Left ventricle myocardium superior (tissue), 1 donor: ENCODE results near the gene COX7A2. TPM values are rescaled to one million over a fixed set of nuclear protein-coding genes. Genes with fewer than 3 reads are reported as not detected.

Source experiments
- ATAC-seq: fragments of 200-7000 bp; cut with Tn5 transposase; one replicate; pipeline ENCODE4 v1.9.1; 2020; ENCODE audit warnings: mild to moderate bottlenecking, moderate library complexity
- DNase-seq: peaks from one replicate; pipeline ENCODE4 v3.0.0-alpha.2; 2020
- intact Hi-C: fragments of 100-400 bp; cut with micrococcal nuclease; formaldehyde crosslinking; loops from one replicate; pipeline ENCODE4 v1.11.0; 2022
- total RNA-seq: library from RNA; stranded (reverse); fragmentation: NEBNext Ultra II Directional; extraction: Animal tissue kit (Norgen Biotek cat#: 25700); gene quantifications from one replicate; pipeline ENCODE4 v1.2.1, GENCODE V29; 2021
- donor health status: DM: no; HTN: yes; CAD: no; lungs with severe emphysema.

COX7A2 gene
- total RNA-seq, 1 donor from 2014 or later, result 911 TPM

GRCh38 chr6:75230484-75231325 lies 12.9 kb downstream of the COX7A2 start:
- DNase-seq (no peak), ATAC-seq (peak; percentile 77)
- intact Hi-C loops, result no loop called here

DNA sequence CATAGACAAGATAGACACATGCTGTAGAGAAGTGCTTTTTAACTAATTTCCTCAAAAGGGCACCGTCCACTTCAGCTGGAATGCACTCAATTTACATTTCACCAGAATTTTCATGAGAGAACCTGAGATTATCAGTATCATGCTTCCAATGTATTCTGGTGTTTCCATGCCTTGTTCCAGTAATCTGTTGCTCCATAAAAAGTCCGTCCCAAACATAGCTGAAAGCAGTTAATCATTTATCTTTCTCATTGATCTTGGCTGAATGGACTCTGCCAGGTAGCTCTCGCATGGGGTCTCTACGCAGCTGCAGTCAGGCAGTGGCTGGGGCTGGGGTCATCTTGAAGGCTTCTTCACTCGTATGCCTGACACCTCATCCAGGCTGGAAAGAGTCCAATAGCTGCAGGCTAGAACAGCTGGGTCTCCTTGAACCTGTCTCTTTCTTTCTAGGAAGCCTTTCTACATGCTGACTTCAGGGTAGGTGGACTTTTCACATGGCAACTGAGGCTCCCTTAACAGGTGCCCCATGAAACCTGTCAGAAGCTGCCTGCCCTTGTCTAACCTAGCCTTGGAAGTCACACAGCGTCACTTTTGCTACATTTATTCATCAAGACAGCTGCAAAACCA lies 19.2 kb downstream of the COX7A2 start:
- intact Hi-C loops, result no loop called here
- ATAC-seq (no peak), DNase-seq (no peak)

DNA sequence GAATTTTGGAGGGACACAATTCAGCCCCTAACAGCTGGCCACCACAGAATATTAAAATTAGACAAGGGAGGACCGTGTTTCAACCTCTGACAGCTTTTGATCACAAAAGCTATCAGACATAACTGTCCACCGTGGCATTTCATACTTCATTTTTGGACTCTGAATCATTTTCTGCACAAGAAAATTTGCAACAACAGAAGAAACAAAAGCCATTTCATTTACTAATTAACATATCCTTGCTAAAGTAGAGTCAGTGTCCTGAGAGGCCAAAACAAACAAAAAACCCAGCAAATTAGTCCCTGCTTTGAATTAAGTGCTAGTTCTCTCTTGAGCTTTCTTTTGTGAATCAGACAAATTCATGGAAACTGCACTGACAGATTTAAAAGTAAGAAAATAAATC lies 20.2 kb downstream of the COX7A2 start:
- no peak for ATAC-seq
- no peak for DNase-seq
- intact Hi-C loops, result no loop called here

- ATAC-seq, result peak; percentile 41
Observed at GRCh38 chr6:75222261-75222660, 21.3 kb downstream of the COX7A2 start.

GRCh38 chr6:75221116-75221515 lies 22.5 kb downstream of the COX7A2 start:
- intact Hi-C loops, result no loop called here
- no peak for ATAC-seq
- no peak for DNase-seq

More at GRCh38 chr6:75222261-75222660, 21.3 kb downstream of the COX7A2 start:
- intact Hi-C loops, result no loop called here
- DNase-seq, result no peak

DNA sequence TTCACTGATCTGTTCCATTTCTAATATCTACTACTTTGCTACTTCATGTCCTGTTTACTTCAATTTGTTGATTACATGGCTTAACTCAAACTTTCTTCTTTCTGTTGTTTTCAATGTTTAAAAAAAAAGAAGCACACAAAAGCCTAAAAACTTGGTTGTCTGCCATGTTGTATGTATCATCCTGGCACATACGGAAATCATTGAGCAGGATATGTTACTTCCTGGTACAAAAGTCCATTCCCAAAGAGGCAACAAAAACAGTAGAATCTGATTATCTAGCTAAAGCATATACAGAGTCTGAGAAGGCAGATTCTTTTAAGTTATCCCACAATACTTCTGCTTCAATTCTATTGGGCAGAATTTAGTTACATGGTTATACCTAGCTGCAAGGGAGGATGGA lies 23.2 kb downstream of the COX7A2 start:
- DNase-seq, result no peak
- intact Hi-C loops, result no loop called here
- no peak for ATAC-seq

GRCh38 chr6:75219263-75219662 lies 24.3 kb downstream of the COX7A2 start:
- no peak for ATAC-seq
- no peak for DNase-seq
- intact Hi-C loops, result no loop called here

- intact Hi-C loops, result no loop called here
- ATAC-seq, result peak; percentile 81
- no peak for DNase-seq
Observed at GRCh38 chr6:75217193-75217592, 26.4 kb downstream of the COX7A2 start.

DNA sequence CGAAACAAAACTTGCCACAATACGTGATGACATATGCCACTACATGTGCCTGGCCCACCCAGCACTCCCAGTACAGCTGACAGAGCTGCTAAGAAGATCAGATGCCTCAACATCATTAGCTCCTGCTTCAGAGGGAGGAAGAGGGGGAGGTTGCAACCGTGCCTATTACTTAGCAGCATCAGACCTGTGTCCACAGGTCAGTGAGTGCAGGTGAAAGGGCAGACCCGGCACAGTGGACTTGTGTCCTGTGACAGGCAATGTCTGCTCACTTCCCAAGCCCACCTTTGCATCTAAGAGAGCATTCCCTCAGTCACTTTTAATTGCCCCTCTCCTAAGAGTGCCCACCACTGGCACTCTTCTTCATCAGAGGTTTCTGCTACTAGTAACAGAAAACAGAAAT lies 28.3 kb downstream of the COX7A2 start:
- intact Hi-C loops, result no loop called here
- DNase-seq (no peak), ATAC-seq (no peak)

DNA sequence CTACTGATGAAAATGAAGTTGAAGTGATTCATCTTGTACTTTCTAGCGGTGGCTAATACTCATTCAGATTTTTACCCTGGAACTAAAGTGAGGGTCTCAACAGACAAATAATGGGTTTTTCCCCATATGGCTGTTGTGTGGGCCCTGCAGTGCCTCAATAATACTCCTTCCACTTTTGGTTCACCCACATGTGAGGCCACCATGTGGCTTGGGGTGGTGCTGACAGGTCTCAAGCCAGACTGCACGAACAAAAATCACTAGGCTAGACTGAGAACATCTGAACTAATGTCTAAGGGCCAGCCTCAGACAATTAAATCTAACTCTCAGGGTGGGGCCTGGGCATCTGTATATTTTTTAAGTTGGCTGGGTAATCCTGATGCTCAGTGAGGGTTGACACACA lies 29.9 kb downstream of the COX7A2 start:
- DNase-seq (no peak), ATAC-seq (no peak)
- intact Hi-C loops, result loop anchor here (5.0 kb wide), 1 partner anchor 1476 kb away; no protein-coding TSS in a partner anchor

DNA sequence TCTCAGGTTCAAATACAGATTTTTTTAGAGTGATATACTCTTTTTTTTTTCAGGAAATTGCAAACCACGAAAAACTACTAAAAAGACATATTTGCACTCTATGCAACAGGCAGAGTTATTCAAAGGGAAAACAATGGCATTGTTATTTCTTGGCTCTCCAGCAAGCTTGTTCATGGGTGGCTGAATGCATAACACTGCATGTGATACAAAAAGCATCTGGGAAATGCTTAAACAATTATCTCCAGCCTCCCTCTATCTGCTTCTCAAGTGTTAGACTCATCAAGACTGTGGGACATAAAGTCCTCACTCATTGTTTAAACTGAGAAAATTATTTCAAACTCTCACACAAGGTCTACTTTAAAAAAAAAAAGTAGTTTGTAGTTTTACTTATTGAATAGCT lies 30.5 kb downstream of the COX7A2 start:
- intact Hi-C loops, result loop anchor here (5.0 kb wide), 1 partner anchor 1476 kb away; no protein-coding TSS in a partner anchor
- ATAC-seq (peak; percentile 28), DNase-seq (no peak)

GRCh38 chr6:75211920-75212590 lies 31.5 kb downstream of the COX7A2 start:
- intact Hi-C loops, result loop anchor here (5.0 kb wide), 1 partner anchor 1475 kb away; no protein-coding TSS in a partner anchor
- no peak for DNase-seq
- no peak for ATAC-seq

DNA sequence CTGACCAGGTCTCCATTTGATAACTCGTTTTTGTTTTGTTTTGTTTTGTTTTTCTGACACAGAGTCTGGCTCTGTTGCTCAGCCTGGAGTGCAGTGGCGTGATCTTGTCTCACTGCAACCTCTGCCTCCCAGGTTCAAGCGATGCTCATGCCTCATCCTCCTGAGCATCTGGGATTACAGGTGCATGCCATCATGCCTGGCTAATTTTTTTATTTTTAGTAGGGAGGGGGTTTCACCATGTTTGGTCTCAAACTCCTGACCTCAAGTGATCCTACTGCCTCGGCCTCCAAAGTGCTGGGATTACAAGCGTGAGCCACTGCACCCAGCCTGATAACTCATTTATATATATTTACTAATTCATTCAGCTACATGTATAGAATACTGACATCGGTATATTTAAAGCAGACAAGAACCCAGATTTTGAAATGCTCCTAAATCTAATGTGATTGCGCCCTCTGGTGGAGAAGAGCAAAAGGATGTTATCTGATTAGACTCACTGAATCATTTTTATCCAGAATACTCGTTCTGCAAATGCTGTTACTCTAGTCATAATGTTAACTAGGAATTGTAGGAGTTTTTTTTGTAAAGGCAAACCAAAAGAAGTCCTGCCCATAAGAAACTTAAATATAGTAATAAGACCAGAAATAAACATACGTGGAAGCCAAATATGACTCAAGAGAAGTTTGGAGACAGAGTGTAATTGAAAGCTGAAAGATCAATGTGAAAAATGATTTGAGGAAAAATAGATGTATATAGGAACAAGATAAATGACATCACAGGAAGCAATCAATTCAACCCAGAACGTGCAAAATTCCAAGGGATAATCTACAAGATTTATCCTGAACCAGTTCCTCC lies 32.5 kb downstream of the COX7A2 start:
- intact Hi-C loops, result loop anchor here (5.0 kb wide), 1 partner anchor 1474 kb away; no protein-coding TSS in a partner anchor

GRCh38 chr6:75209184-75209723 lies 34.3 kb downstream of the COX7A2 start:
- ATAC-seq, result no peak
- DNase-seq, result no peak
- intact Hi-C loops, result no loop called here

More for the DNA sequence above, 32.5 kb downstream of the COX7A2 start:
- ATAC-seq, result no peak
- DNase-seq, result no peak

DNA sequence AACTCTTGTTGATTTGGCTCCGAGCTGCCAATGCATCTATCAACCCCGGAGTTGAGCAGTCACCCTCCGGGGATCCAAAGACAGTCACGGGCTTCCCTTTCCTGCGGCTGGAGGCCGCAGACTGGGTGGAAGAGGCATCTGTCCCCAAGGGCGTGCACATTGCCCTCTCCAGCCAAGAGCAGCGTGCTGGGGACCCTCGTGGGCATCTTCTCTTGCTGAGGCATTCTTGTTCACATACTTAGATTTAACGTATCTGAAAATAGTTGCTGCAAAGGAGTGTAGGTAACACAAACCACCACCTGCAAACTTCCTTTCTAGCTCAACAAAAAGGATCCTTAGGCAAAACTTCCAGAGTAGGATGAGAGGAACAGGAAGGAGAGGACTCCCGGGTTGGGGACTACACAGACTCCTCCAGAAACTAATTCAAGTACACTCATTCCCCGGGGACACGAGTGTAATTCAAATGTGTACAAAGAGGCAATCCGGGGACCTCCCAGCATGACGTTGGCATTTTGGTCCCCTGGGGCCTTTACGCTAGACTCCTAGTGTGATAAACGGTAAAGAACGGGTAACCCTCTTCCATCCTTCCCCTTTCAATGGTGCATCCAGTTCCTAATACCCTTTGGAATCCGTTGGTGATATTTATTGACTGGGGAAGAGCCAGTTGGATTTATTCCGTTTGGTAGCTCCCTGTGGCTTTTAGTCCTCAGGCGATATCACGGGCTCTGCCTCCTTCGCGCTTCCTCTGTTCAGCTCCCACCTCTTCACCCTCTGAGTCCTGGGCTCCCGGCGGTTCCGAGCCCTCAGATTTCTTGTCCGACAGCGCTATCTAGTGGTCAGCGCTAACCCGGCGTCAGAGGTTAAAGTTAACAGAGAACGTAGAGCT lies 35.1 kb downstream of the COX7A2 start:
- DNase-seq (peak; percentile 89), ATAC-seq (peak; percentile 68)
- intact Hi-C loops, result no loop called here

DNA sequence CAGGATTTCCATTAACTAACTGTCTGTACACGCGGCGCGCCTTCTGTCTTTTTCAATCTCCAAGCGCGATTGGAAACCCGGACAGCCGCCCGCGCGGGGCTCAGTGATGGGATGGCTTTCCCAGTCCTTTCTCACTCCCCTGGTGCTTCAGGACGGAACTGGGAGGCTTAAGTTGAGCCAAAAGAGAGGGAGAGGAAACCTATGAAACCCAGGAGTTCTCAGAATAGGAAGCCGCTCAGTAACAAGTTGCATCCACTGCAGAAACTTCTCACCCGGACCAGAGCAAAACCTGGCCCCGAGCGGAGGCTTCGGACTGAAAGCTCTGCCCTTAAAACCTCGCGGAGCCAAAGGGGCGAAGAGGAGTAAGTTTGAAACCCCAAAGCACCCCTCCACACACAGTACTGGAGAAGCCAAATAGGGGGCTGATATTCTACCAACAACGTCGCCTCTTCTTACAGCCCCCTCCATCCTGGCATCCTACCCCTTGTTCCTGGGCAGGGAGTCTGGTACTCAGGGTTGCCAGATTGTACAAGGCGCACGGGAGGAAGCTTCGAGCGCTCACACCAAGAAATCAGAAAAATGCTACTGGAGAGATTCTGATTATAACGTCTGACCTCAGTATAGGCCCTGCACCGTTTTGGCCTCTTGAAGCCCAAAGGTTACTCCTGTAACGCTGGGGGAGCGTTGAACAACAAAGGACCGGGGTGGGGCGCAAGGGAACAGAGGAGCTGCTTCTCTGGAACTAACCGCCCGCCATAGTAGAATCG lies 36.8 kb downstream of the COX7A2 start:
- DNase-seq, result peak; percentile 50

More for the DNA sequence above, 36.8 kb downstream of the COX7A2 start:
- ATAC-seq, result peak; percentile 2
- intact Hi-C loops, result no loop called here
